NCI-H345 treated with DMSO at 0.1 percent for 48 hours (cell line): ENCODE data around the gene C1QTNF6.
"Not testable (repeated sequence)": the region's sequence is repeated elsewhere in the genome, so short reads cannot be mapped to it uniquely, and the experiment has no call there.

Experiments
- DNase-seq: peaks from one replicate; lab custom pipeline; 2025; ENCODE audit not compliant: unreplicated experiment; lab: John Stamatoyannopoulos, UW

C1QTNF6 gene

DNA sequence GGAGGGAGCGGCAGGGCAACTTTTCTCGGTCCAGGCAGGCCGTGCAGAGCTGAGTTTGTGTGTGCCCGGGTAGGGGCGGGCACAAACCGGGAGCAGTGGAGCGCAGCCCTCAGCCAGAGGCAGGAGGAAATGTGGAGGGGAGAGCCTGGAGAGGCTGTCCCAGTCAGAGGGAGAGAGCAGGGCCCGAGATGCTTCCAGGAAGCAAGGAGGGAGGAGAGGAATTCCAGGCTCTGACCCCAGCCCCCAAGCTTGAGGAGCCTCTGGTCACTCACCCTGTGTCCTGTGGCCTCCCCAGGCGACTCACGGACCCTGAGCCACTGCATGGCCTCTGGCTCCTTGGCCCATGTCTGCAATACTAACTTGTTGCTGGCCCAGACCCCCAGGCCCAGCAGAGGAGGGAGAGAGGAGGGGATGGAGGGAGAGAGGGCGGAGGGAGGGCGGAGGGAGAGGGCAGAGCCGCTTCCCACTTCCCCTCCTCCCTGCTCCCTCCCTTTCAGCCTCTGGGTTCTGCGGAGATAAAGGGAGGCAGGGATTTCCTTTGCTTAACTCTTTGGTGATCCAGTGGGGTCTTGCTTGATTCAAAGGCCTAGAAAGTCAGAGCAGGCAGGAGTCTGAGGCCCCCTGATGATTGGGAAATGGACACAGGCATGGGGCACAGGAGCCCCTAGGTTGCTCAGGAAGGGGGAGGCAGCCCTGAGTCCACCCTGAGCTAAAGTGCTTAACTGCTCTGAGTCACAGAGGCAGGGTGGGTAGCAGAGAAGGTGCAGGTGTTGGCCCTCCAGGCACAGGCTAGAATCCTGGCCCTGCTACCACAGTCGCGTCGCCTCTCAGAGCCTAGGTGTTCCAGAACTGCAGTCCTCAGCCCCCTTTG is at the start of gene C1QTNF6:
Gene C1QTNF6, minus strand, starts transcription at position 357 of the 871 bp plus-strand sequence. Its CDS starts 34 bp downstream, at position 323.
- DNase-seq, result no peak

- no peak for DNase-seq
Measured at GRCh38 chr22:37235897-37236607, 48.0 kb upstream of the C1QTNF6 start.

- no peak for DNase-seq
Measured at GRCh38 chr22:37234736-37235711, 47.0 kb upstream of the C1QTNF6 start.

- no peak for DNase-seq
Measured at GRCh38 chr22:37233751-37234631, 45.9 kb upstream of the C1QTNF6 start.

DNA sequence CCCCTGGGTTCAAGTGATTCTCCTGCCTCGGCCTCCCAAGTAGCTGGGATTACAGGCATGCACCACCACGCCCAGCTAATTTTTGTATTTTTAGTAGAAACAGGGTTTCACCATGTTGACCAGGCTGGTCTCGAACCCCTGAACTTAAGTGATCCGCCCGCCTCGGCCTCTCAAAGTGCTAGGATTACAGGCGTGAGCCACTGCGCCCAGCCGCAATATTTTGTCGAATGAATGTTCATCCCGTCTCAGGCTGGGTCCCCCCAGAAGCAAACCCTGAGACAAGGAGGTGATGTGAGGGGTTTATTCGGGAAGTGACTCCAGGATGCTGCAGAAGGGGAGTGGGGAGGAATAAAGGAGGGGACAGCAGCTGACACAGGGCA is 45.3 kb upstream of the C1QTNF6 start:
- DNase-seq, result not testable (repeated sequence)

DNA sequence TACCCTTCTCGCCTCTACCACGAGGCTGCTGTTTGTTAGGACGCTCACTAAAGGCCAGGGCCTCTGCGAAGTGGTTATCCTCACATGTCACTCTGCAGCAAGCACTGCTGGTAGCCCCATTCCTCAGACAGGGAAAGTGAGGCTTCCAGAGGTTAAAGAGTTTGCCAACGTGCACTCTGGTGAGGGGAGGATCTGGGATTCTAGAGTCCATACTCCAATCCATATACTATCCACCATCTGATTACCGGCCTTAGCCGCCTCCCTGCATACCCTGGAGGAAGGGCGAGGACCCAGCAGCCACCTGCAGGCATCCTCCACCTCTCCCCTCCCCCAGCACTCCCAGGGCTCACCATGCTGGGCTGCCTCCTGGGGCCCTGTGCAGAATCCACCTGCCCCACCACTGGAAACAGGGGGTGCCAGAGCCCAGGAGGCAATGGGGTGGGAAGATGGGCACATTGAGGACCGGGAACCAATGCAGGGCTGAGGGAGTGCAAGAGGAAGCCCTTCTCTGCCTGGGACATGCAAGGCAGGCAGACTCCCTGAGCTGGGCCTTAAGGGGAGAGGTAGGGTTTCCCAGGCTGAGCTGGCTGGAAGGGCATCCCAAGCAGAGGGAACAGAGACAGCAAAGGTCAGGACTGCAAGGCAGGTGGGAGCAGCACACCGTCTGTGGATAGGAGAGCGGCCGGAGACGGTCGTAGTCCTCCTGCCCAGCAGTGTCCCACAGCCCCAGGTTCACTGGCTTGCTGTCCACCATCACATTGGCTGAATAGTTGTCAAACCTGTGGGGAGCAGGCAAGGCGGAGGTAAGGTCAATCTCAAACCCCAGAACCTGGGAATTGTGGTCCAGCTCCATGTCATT is 44.3 kb upstream of the C1QTNF6 start:
- DNase-seq, result no peak

GRCh38 chr22:37231406-37232139 is 43.5 kb upstream of the C1QTNF6 start:
- no peak for DNase-seq

DNA sequence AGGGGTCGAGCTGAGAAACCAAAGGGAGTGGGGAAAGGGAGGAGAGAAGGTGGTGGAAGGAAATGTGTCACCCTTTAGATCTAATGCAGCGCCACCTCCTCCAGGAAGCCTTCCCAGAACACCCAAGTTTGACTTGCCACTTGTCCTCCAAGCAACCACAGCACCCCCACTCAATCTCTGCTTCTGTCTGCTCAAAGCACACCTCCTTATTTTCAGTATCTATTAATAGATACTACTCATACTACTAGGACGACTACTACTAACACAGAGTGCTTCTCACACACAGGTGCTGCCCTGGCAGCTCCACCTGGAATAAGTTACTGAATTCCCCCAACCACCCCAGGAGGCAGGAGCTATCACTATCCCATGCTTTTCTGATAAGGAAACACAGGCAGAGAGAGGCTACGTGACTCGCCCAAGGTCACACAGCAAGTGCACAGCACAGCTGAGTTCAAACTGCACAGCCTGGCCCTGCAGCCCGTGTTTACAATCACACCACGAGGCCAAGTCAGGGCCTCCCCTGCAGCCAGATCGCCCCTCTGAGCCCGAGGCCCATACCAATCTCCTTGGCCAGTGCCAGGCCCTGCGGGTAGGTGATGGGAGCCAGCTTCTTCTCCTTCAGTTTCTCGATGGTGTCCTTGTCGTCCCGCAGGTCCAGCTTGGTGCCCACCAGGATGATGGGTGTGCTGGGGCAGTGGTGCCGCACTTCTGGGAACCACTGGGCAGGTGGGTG is 42.8 kb upstream of the C1QTNF6 start:
- DNase-seq, result no peak

DNA sequence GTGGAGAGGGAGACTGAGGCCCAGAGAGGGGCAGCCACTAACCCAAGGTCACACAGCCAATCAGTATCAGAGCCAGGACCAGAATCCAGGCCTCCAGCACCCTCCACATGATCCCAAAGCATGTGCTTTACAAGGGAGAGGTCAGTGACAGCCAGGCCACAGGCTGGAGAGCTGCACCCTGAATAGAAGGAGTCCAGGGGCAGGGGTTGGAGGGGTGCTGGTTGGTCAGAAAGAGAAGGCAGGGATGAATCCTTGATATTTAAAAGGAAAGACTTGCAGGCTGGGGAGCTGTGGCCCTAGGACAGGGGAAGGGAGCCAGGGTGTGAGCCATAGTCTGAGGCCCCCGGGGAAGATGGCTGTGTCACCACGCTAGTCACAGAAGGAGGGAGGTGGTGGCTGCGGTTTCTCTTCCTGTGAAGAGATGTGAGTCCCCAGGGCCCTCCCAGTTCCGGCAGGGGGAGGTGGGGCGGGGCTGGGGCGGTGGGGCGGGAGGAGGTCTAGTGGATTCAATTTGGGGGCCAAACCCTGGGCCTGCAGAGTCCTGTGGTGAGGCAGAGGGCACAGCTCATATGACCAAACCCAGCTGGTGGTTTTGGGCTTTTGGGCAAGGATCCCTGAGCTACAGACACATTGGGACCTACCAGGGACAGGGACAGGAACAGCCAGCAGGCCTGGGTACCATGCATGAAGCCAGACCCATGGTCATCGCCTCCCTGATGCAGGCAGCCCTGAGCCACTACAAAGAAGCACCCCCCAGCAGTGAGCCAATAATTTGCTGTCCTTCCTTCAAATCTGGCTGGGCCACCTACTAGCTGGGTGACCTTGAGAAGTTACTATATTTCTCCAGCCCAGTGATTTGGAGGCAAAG is 42.0 kb upstream of the C1QTNF6 start:
- no peak for DNase-seq

GRCh38 chr22:37229012-37229804 is 41.2 kb upstream of the C1QTNF6 start:
- no peak for DNase-seq

DNA sequence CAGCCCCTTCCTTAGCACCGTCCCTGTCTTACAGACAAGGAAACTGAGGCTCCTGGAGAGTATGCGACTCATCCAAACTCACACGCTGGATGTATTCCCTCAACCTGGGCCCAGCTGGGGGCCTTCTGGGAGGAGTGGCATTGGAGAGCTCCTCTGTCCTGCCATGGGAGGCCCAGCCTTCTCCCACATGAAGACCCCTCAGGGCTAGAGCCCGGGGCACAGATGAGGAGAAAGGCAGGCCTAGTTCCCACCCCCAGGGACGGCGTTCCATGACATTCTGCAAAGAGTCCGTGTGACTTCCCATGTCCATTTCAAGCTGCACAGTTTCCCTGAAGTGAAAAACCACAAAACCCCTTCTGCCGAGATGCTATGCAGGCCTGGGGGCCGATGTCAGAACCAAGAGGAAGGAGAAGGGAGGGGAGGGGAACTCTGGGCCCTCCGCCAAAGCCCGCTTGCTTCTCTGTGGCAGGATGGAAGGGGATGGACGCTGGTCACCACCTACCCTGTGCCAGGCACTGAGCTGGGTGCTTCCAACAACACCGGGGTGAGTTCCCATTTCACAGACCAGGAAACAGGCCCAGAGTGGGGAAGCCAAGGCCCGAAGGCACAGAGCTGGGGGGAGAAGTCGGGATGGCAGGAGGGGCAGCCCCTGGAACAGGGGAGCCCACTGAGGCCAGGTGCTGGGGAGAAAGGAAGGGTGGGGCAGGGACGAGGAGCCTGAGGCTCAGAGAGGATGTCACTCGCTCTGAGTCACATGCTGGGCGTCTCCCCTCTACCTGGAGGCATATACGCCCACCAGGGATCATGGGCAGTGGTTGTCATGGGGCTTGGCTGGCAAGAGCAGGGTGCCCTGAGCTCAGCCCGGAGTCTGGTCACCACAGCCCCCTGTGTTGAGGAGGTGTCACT is 40.3 kb upstream of the C1QTNF6 start:
- no peak for DNase-seq

- DNase-seq, result no peak
Measured at GRCh38 chr22:37226514-37226913, 38.5 kb upstream of the C1QTNF6 start.

DNA sequence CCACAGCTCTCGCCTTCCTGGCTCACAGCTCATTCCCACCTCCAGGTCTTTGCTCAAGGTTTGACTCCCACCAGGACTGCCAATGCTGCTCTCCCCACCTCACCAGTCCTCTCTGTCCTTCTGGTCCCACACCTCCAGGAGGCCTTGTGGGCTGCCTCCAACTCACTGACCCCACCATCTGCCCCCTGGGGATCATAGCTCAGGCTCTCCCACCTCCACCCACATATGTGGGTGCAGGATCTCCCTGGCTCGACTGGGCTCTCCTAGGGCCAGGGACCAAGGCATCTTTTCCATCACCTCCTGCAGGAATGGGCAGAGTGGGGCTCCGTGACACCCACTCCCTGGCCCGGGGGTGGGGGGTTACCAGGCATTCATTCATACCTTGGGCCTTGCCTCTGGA is 38.0 kb upstream of the C1QTNF6 start:
- no peak for DNase-seq

DNA sequence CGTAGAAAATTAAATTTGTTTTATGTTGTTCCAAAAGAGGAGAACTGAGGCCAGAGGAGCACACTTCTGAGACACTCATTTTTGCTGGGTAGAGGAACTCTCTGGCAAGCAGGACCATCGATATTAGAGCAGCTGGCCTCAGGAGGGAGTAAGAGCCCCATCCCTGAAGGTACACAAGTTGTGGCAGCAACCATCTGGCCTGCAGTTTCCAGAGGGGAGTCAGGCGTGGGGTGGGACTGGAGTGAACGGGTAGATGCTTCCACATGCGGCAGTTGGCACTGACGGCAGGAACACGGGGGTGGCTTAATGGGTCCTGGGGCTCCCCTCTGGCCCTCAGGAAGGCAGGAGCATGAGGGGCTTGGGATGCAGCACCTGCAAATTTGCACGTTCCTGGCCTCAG is 37.4 kb upstream of the C1QTNF6 start:
- no peak for DNase-seq

DNA sequence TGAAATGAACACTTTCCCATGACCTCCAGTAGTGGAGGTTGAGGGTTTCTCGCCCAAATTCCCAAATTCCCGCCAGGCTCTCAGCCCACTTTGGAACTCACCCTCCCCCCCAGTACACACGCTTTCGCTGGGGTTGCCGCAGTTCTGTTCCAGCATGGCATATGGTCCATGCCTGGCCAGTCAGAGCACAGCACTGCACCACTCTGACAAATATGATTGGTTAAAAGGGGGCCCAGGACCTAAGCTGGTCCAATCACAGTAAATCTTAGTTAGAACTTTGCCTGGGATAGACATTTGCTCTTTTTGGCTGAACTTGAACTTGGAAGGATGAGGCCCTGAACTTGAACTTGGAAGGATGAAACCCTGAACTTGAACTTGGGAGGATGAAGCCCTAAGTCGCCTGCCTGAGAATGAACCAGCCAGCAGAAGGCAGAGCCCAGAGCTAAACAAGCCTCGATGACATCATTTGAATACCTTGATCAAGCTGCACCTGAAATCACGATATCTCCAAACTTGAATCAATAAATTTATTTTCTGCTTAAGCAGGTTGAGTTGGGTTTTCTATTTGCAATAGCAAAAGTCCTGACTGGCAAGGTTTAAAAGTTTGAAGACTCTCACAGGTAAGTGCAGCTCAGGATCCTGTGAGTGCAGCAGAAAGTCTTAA is 36.8 kb upstream of the C1QTNF6 start:
- no peak for DNase-seq
